Activated CD8-positive, alpha-beta memory T cell treated with anti-CD3 and anti-CD28 coated beads for 4 hours (primary cell): ENCODE data around the gene LTBP3.

Experiments used
- DNase-seq, 2 donors: peaks; one replicate each; pipeline ENCODE4 v3.0.0-alpha.2; 2020; ENCODE audit warnings: low read depth in 2 of 2

Gene LTBP3

GRCh38 chr11:65496304-65497140, 61.6 kb downstream of the LTBP3 start:
- DNase-seq: no peak

DNA sequence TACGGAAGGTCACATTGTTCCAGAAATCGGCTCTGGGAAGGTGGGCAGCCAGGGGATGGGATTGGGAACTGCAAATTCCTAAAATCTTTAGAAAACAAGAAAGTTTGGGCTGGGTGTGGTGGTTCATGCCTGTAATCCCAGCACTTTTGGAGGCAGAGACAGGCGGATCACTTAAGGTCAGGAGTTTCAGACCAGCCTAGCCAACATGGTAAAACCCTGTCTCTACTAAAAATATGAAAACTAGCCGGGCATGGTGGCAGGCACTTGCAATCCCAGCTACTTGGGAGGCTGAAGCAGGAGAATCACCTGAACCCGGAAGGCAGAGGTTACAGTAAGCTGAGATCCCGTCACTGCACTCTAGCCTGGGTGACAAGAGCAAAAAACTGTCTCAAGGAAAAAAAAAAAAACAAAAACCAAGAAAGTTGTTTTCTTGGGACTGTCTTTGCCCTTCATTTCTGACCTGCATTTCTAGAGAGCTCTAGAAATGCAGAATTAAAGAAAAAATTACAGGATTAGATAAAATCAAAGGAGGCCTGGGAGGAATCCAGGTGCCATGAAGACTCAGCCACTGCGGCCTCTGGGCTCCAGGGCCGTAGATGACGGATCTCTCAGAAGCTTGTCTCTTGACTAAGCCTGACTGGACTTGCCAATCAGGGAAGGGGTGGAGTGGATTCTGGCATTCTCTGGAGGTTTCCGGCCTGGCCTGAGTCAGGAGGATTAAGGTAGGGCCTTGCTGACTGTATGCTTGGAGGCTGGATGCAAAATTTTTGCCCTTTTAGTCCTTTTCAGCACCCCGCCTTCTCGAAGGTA, 64.6 kb downstream of the LTBP3 start:
- no peak for DNase-seq

GRCh38 chr11:65492637-65493366, 65.4 kb downstream of the LTBP3 start:
- DNase-seq: no peak

DNA sequence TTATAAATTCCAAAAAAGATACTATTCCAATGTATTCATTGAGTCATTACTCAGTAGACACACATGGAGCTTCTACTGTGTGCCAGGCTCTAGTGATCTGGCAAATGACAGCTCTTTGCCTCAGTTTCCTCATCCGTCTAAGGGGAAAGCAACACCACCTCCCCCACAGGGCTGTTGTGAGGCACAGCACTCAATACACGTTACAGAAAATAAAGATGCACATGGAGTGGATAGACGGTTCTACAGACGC, 65.8 kb downstream of the LTBP3 start:
- no peak for DNase-seq

- DNase-seq: no peak
These were observed 66.4 kb downstream of the LTBP3 start for GRCh38 chr11:65491614-65492386.

- no peak for DNase-seq
These were observed 67.0 kb downstream of the LTBP3 start for GRCh38 chr11:65491163-65491465.

DNA sequence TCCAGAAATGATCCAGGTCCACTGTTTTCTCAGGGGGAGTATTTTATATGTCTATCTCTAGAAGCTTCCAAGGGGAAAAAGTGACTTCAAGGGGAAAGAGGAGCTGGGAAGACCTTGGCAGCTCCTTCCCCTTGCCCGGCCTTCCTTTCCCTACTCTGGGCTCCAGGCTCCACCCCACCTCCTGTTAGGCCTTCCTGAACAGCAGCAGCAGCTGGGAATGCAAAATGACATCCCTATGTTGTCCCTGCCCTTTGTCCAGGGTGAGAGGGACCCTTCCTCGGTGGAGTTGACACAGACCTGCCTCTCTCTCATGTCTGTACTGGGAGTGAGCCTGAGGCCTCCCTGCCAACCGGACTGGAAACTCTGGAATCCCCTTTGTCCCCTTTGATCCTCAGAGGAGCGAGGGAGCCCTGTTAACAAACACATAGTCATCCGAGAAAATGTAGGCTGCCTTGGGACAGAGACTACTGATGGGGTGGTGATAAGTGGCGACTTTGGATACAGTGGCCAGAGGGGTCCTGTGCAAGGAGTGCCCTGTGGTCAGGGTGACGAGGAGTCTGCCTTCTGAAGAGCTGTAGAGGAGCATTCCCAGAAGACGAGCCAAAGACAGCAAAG, 68.3 kb downstream of the LTBP3 start:
- no peak for DNase-seq

- DNase-seq: no peak
These were observed 69.0 kb downstream of the LTBP3 start for GRCh38 chr11:65489035-65489705.
